HG03378 (cell line): ENCODE data around the gene BRINP3.

Experiments
- ATAC-seq: cut with Tn5 transposase; IDR thresholded peaks from one replicate; pipeline ENCODE4 v1.9.1; 2021; ENCODE audit warnings: mild to moderate bottlenecking, moderate library complexity; ENCODE audit not compliant: unreplicated experiment

Gene BRINP3

DNA sequence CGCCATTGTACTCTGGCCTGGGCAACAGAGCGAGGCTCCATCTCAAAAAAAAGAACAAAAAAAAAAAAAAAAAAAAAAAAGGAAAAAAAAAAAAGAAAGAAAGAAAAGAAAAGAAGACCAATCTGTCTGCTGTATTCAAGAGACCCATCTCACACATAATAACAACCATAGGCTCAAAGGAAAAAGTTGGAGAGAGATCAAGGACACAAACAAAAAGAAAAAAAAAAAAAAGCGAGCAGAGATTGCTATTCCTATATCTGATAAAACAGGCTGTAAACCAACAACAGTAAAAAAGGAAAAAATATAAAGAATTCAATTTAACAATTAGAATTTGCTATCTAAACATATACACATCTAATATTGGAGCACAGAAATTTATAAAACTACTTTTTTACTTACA lies 150.4 kb downstream of the BRINP3 start:
- no peak for ATAC-seq

DNA sequence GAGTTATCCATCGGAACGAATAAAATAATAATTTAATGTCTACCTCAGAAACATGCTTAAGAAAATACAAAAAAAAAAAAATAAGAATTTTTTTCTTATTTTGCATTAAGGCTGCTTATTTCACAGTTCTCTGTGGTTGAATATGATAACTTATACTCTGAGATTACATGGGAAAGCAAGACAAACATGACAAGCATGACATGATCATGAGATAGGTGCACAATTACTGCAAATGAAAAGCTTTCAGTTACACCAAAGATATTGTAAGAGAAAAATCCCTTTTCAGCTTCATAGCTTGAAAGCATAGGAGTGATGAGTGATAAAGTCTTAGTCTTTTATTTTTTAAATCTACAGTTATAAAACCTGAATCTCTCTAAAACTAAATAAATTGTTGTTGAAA lies 154.1 kb downstream of the BRINP3 start:
- no peak for ATAC-seq

DNA sequence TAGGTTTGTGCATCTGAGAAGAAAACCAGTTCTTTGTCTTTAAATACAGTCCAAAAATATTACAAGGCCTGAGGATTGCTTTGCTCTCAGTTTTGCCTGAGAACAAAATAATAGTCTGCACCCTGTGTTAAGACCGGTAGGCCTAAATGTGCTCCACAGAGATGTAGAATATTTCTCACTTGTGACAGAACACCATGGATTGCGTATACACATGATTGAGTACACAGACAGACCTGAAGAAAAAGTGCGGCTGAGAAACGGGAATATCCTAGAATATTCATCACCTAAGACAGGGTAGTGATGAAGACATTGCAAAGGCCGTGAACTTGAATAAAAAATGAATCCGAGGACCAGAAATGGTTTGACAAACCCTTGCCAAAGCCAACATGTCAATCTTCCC lies 155.4 kb downstream of the BRINP3 start:
- ATAC-seq, result no peak

GRCh38 chr1:190320952-190321351 lies 156.7 kb downstream of the BRINP3 start:
- no peak for ATAC-seq

DNA sequence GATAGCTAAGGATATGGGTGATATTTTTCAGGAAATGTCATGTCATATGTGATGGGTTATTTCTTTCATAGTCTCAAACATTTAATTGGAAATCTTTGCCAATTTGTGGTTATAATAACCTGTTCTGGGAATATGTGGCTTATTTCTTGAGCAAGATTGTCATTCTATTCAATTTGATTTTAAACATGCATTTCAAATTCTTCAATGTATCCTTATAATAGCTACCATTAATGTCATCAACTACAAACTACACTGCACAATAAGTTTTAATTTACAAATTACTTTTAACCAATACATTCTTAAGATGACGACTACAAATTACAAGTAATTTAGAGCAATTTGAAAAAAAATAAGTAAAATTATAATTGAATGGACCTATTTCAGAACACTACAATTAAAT lies 164.9 kb downstream of the BRINP3 start:
- no peak for ATAC-seq

GRCh38 chr1:190303501-190303900 lies 174.2 kb downstream of the BRINP3 start:
- no peak for ATAC-seq

GRCh38 chr1:190296453-190296852 lies 181.2 kb downstream of the BRINP3 start:
- ATAC-seq, result no peak

GRCh38 chr1:190289897-190290296 lies 187.8 kb downstream of the BRINP3 start:
- no peak for ATAC-seq

DNA sequence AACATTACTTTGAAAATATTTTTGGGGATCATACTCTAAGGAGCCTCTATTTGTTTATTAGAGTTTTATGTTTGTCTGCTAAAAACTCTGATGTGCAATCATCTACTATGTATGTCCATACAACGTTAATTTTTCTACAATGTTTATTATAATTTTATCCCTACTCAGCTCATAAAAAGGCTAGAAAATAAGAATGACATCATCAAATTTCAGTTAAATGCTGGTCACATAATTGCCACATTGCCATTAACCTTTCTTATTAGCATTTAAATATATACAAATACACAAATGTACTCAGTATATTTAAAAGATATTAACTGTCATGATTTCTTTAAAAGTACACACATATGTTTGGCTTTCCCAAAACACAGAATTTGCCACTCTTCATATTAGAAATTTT lies 191.6 kb downstream of the BRINP3 start:
- no peak for ATAC-seq

DNA sequence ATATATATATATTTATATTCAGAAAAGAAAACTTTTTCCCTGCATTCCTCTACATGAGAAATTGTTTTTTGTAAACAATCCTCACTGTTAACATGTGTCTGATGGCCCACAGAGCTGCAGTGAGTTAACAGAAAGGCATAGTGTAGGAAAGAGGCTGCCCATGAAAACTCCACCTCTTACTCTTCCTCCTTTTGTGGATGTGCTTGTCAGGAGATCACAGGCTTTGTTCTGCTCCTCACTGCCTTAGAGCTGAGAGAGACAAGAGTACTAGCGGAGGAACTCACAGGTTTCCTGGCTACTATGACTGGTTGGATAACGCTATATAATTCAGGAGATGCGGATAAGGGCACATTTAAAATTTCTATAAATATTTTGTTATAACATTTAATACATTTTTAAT lies 200.6 kb downstream of the BRINP3 start:
- ATAC-seq, result no peak

DNA sequence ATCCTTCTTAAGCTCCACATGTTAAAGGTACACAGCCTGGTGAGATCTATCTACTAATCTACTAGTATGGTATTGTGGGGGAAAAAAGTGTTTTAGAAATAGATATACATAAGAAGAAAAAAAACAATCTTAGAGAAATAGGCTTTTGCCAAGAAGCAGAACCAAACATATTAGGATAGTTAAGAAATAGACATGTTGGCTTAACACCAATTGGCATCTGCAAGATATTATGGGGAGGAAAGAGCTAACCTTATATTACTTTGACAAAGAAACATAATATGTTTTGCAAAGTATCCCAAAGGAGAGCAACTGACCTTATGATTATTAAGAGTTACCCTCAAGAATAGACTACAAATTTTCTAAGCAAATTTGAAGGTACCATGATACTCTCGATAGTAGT lies 202.9 kb downstream of the BRINP3 start:
- ATAC-seq, result no peak

DNA sequence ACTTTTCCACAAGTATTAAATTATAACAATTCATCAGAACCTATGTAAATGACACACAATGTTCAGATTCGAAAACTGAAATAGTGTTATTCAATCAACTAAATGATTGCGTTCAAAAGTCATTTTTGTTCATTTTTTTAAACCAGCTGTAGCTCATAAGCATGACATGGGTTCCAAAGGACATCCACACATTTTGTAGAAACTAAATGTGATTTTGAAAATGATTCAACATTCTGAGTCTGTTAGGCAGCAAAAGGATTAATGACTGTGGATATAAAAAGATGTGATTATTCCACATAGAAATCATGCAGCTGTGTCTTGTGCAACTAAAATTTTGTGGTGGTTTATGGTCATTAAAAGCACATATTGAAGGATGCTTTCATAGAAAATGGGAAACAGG lies 204.5 kb downstream of the BRINP3 start:
- ATAC-seq, result no peak

GRCh38 chr1:190262538-190262937 lies 215.1 kb downstream of the BRINP3 start:
- no peak for ATAC-seq

- ATAC-seq, result no peak
These were observed 218.2 kb downstream of the BRINP3 start for GRCh38 chr1:190259424-190259823.

DNA sequence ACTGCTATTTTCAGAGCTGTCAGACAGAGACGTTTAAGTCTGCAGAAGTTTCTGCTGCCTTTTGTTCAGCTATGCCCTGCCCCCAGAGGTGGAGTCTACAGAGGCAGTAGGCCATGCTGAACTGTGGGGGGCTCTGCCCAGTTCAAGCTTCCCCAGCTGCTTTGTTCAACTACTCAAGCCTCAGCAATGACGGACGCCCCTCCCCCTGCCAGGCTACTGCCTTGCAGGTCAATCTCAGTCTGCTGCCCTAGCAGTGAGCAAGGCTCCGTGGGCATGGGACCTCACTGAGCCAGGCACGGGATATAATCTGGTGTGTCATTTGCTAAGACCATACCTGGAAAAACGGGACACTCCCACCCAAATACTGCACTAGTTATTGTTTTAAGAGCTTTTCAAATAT lies 219.7 kb downstream of the BRINP3 start:
- ATAC-seq, result no peak

GRCh38 chr1:190252046-190252445 lies 225.6 kb downstream of the BRINP3 start:
- ATAC-seq, result no peak

GRCh38 chr1:190250368-190250767 lies 227.3 kb downstream of the BRINP3 start:
- ATAC-seq, result no peak

GRCh38 chr1:190244406-190244805 lies 233.3 kb downstream of the BRINP3 start:
- ATAC-seq, result no peak

- no peak for ATAC-seq
These were observed 234.6 kb downstream of the BRINP3 start for GRCh38 chr1:190243056-190243455.

GRCh38 chr1:190226006-190226405 lies 251.7 kb downstream of the BRINP3 start:
- no peak for ATAC-seq

DNA sequence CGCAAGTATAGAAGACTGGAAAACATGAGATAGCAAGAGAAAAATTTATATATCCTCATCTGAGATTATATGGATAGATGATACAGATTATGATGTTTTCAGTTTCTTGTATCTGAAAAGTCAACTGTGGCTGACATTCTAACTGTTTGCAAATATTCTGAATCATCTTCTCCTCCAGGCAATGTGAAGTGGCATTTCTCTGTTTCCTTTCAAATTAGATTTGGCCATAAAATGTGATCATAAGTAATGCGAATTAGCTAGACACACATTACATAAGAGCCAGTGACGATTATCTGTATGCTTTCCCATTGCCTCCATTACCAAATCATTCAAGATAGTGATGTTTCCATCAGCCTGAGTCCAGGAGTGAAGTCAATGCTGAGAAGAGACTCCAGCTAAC lies 265.2 kb downstream of the BRINP3 start:
- no peak for ATAC-seq

GRCh38 chr1:190207733-190208132 lies 269.9 kb downstream of the BRINP3 start:
- ATAC-seq, result no peak

GRCh38 chr1:190205713-190206112 lies 272.0 kb downstream of the BRINP3 start:
- no peak for ATAC-seq

GRCh38 chr1:190196020-190196419 lies 281.6 kb downstream of the BRINP3 start:
- no peak for ATAC-seq
